HG03039 (cell line): ENCODE measurements around the gene DDX54.
"Not testable (repeated sequence)": the region's sequence is repeated elsewhere in the genome, so short reads cannot be mapped to it uniquely, and the experiment has no call there.

ENCODE experiments used
- ATAC-seq: cut with Tn5 transposase; IDR thresholded peaks from one replicate; pipeline ENCODE4 v1.9.1; 2021; ENCODE audit warnings: mild to moderate bottlenecking, moderate library complexity; ENCODE audit not compliant: unreplicated experiment

Gene DDX54

DNA sequence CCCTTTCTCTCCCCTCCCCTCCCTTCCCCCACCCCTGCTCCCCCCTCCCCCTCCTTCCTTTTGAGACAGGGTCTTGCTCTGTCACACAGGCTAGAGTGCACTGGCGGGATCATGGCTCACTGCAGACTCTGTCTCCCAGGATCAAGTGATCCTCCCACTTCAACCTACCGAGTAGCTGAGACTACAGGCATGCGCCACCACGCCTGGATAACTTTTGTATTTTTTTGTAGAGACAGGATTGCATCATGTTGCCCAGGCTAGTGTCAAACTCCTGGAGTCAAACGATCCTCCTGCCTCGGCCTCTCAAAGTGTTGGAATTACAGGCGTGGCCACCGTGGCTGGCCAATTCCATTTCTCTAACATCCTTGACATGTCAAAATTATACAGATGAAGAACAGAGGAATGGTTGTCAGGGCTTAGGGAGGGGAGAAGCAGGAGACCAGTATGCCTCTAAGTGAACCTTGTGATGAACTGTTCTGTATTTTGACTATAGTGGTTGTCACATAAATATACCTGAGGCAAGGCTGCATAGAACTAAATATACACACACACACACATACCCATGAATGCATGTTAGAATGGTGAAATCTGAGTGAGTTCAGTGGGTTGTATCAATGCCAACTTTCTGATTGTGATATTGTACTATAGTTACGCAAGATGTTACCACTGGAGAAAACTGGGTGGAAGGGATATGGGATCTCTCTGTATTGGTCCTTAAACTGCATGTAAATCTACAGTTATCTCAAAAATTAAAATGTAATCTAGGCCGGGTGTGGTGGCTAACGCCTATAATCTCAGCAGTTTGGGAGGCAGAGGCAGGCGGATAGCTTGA is 39.3 kb downstream of the DDX54 start:
- ATAC-seq, result no peak

DNA sequence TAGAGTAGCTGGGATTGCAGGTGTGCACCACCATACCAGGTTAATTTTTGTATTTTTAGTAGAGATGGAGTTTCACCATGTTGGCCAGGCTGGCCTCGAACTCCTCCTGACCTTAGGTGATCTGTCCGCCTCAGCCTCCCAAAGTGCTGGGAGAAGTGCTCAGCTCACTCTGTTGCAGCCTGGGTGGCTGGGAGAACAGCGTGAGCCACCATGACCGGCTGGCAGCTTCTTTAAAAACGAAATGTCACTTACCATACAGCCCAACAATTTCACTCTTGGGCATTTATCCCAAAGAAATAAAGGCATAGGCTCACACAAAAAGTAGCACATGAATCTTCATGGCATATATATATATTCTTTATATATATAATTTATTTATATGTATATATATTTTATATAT is 40.5 kb downstream of the DDX54 start:
- ATAC-seq, result no peak

DNA sequence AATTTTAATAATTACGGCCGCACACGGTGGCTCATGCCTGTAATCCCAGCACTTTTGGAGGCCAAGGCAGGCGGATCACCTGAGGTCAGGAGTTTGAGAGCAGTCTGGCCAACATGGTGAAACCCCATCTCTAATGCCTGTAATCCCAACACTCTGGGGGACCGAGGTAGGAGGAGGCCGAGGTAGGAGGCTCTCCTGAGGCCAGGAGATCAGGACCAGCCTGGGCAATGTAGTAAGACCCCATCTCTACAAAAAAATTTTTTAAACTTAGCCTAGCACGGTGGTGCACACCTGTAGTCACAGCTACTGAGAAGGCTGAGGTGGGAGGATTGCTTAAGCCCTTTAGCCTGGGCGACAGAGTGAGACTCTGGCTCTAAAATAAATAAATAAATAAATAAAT is 41.3 kb downstream of the DDX54 start:
- no peak for ATAC-seq

DNA sequence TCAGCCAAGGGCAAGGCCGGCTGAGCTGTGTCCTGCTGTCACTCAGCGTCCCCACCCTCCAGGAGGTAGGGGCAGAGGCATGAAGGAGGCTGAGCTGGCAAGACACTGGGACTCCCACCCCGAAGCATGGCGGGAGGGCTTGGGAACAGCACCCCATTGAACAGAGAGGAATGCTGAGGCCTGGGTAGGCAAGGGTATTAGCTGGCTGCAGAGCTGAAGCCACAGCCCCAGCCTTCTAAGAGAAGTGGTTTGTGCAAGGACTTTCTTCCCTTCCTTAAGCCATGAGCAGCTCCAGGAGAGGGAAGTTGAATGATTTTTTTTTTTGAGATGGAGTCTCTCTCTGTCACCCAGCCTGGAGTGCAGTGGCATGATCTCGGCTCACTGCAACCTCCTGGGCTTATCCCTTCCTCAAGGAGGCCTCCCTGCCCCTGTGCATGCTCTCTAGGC is 42.4 kb downstream of the DDX54 start:
- ATAC-seq, result no peak

DNA sequence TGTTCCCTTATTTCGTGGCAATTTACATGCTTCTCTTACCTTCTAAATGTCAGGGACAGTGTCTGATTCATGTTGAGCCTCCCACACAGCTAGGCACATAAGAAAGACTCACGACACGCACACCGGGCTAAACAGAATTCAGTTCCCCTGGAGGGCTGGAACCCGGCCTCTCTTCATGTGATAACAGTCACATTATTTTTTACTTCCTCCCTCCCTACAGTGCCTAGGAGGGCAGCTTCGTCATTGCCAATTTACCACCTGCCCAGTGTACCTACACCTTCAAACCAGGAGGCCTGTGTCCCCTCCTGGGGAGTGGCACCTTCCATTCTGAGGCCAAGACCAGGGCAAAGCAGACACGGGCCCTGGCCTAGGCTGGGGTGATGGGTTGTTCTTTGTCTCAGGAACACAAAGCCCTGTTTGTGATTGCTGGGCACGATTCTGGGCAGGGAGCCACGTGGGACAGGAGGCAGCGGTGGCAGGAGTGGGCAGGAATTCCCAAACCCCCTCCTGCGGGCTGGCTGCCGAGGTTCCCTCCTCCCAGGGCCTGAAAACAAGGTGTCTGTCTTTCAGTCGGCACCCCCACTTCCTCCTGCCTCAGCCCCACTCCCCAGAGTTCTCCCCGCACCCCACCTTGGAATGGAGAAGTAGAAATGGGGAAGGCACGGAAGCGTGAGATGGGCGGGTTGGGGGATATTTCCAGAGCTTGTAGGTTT is 42.9 kb downstream of the DDX54 start:
- no peak for ATAC-seq

DNA sequence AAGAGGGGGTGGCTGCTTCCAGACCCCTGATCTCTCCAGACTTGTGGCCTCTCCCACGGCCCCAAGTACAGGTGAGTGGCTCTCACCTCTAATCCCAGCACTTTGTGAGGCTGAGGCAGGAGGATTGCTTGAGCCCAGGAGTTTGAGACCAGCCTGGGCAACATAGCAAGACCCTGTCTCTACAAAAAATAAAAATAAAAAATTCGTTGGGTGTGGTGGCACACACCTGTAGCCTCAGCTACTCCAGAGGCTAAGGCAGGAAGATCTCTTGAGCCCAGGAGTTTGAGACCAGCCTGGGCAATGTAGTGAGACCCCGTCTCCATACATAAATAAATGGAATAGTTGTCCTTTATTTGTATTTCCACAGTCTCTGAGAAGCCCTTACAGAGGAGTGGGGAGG is 43.6 kb downstream of the DDX54 start:
- not testable (repeated sequence) for ATAC-seq

DNA sequence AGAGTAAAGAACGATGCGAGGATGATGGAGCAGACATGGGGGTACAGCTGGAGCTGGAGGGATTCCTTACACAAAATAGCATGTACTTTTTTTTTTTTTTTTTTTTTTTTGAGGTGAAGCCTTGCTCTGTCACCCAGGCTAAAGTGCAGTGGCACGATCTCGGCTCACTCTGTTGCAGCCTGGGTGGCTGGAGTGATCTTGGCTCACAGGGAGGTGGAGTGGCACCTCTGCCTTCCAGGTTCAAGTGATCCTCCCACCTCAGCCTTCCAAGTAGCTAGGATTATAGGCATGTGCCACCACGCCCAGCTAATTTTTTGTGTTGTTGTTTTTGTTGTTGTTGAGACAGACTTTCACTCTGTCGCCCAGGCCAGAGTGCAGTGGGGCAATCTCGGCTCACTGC is 44.6 kb downstream of the DDX54 start:
- ATAC-seq, result no peak

DNA sequence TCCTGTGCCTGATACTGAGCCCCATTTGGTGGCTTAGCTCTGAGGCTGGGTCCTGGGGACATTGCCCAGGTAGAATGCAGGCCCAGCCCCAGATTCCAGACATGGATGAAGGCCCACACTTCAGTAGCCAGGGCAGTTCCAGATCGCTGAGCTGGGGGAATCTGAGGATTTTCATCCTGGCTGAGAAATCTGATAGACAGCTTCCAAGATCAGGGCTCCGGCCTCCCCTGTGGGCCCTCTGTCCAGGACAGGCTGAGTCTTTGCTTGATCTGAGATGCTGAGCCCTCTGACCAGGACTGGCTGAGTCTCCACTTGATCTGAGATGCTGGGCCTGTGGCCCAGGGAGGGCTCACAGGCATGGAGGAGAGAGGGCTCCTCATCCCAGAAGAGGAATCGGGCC is 46.5 kb downstream of the DDX54 start:
- ATAC-seq, result no peak

DNA sequence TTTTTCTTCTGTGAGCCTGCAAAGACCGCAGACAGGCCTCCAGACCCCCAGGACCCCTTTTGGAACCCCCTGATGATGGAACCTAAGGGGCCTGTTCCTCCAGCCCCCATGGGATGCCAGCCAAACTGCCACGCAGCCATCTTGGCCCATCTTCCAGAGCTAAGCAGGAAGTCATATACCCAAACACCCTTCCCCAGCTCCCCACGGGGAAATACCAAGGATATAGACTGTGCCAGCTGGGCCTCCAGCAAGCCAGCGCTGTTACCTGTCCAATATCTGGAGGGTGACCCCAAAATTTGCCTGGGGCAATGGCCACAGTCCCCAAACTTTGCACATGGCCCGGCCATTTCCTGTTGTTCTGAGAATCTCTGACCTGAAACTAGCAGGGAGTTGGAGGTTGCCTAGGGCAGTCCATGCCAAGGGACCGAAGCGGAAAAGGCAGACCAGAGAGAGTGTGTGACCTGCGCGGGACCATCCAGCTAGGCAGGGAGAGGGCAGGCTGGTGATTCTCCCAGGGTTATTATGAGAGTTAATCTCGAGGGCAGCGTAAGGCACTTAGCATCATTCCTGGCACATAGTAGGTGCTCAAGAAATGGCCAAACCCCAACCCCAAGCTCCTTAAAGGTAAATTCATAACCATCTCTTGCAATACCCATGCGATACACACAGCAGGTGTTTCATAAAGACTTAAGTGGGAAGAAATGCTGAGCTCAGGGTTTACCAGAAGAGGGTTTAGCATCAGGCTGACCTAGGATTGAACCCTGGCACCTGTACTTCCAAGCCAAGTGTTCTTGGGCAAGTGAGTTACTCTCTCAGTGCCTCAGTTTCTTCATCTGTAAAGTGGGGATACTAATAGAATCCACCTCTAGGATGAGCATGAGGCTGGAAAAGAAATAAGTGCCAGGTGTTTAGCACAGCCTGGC is 47.2 kb downstream of the DDX54 start:
- no peak for ATAC-seq

DNA sequence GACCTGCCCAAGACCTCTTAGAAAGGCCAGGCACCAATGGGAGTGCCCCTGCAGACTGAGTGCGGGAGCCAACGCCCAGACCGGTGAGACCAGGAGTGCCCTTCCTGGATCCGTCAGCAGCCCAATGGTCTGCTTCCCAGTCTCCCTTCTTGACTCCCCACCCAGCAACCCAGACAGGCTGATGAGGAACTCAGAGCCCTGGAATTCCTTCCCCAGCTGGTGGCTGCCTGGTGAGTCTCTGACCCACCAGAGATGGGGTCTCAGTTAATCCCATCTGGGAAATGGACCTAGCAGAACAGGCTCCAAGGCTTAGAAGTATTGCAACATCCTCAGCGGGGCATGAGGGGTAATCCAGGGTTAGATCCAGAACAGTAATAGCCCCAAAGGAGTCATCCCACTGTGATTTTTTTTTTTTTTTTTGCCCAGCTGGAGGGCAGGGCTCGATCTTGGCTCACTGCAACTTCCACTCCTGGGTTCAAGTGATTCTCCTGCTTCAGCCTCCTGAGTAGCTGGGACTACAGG is 48.2 kb downstream of the DDX54 start:
- ATAC-seq, result no peak

DNA sequence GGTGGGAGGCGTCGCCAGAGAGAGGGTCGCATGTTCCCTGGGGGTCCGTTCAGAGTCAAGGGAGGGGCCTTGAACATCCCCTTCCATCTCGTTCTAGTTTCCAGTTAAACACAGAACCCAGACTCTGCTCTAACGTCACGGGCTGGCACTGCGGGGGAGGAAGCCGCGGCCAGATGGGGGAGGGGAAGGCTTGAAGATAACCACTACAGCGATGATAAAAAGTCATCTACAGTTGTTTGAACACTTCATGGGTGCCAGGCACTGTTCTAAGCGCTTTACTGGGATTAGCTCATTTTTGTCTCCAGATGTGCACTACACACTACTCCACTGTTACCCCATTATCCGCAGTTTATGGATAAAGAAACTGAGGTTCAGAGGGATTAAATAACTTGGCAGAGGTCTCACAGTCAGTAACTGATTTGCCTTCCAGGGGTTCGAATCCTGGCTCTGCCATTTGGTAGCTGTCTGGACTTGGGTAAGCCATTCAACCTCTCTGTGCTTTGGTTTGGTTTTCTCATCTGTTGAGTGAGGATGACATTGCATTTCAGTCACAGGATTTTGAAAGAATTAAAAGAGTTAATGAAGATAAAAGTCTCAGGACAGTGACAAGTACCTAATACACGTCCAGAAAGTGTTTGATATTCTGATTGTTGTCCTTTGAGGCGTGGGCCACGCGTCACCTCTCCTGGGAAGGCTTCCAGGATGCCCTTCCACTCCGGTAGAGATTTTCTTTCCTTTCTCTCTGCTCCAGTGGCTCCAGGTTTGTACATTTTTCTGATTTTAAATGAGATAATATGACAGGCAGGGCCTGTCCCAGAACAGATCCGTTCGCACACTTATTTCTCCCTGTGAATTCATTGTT is 48.9 kb downstream of the DDX54 start:
- no peak for ATAC-seq

DNA sequence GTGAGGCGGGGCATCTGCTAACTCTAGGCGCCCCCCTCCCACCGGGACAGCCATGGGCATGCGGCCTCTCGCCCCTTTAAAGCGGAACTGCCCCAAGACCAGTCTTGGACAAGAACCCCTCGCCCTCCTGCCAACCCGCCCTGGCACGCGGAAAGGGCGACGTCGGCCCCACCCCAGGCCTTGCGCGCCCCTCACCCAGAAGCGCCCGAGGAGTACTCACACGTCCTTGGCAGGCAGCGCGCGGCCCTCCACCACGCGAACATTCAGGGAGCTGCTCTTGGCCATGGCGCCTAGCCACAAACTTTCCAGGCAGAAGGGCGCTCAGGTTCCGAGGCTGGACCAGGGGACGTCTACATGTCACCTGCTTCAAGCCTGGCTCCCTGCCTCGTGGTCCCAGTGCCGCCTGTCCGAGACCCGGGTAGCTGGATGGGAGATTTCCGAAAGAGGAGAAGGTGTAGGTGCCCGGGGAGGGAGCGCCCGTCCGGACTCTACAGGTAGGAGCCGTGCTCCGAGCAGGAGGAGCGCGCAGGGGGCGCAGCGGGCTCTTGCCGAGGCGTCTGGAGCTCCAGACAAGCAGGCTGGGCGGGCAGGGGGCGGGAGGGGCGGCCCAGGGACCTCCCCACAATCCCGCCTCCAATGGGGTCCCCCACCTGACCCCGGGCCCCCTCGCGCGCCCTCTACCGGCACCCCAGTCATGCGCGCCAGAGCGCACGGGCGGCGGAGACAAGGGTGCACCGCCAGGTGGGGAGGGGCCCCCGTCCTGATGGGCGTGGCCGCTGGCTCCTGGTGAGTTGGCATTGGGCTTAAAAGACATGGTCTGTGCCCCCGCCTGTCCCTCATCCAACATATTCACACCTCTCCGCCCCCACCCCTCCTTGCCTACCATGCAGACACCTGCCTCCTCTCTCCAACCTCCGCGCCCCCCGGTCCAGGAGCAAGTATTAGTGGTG is 49.8 kb downstream of the DDX54 start, which contains the start of gene RASAL1:
Gene RASAL1 (minus strand): TSS at position 584 of the 950 bp plus-strand sequence. CDS start 299 bp downstream, at position 285.
- no peak for ATAC-seq

DNA sequence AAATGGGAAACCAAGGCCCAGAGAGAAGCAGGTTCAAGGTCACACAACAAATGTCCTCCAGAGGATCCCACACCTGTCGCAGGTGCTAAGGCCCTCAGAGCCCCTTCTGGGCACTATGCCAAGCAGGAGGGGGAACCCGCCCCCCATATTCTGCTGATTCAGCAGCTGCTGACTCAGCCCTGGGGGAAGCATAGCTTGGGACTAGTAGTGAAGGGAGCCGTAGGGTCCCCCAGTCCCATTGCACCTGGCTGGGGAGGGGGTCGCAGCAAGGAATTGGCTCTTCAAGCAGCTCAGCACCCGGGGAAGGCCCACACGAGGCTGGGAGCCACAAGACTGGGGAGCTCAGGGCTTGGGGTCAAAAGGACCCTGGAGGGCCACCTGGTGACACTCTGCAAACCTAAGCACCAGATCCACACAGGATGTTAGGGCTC is 50.7 kb downstream of the DDX54 start:
- ATAC-seq, result no peak

DNA sequence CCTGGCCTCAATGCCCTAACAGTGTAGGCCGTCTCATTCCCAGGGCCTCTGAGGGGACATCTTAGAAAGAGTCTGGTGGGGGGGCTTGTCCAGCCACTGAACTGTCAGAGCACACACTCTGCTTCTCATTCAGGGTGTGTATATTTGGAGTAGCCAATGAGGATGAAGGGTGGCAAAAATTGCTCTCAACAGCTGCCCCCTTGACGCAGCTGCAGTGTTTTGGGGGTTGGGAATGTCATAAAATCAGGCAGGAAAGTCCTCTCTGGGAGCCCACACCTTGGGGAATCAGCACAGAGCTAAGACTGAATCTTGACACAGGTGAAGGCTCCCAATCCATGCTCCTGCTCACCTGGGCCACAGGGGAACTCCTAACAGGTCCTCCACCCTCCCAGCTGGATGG is 51.2 kb downstream of the DDX54 start:
- ATAC-seq, result no peak

DNA sequence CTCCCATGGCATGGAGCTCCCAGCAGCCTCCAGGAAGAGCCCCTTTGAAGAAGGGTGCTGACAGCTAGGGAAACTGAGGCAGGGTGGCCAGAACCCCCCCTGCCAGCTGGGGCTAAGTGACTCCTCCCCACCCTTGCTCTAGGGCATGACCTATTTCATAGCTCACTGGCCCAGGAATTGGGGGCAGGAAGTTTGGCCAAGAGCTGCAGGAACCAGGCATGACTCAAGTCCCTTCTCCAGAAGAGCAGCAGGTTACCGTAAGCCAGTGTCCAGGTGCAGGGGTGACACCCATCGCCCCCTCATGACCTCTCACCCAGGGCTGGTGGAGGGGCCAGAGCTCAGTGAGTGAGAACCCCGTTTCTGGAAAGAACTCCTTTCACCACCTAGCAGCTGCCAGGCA is 51.6 kb downstream of the DDX54 start:
- ATAC-seq, result no peak

DNA sequence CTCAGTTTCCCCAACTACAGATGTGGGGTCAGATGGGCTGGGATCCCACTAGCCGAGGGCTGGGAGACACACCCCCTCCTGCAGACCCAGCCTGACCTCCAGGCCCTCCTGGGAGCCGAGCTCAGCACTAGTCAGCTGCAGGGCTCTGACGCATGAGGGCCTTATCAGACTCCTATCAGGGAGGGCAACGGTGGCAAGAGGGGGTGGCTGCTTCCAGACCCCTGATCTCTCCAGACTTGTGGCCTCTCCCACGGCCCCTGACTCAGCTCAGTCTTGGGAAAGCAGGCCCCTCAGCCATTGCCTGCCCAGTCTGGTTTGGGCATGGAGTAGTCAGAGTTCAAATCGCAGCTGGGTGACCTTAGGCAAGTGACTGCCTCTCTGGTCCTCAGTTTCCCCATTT is 52.2 kb downstream of the DDX54 start:
- no peak for ATAC-seq

DNA sequence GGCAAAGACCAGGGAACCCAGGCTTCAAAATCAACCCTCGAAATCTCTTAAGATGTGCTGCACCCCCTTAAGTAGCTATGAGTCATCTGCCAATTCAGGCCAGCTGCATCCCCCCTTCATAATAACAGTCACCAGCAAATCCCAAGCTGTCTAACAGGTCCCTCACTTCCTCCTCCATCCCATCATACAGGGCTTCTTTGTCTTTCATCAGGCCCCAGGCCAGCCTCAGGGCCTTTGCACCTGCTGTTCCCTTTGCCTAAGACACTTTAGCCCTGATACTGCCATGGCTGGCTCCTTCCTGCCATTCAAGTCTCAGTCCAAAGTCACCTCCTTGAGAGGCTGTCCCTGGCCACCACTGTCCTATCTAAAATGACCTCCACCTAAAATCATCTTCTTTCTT is 53.7 kb downstream of the DDX54 start:
- ATAC-seq, result no peak

DNA sequence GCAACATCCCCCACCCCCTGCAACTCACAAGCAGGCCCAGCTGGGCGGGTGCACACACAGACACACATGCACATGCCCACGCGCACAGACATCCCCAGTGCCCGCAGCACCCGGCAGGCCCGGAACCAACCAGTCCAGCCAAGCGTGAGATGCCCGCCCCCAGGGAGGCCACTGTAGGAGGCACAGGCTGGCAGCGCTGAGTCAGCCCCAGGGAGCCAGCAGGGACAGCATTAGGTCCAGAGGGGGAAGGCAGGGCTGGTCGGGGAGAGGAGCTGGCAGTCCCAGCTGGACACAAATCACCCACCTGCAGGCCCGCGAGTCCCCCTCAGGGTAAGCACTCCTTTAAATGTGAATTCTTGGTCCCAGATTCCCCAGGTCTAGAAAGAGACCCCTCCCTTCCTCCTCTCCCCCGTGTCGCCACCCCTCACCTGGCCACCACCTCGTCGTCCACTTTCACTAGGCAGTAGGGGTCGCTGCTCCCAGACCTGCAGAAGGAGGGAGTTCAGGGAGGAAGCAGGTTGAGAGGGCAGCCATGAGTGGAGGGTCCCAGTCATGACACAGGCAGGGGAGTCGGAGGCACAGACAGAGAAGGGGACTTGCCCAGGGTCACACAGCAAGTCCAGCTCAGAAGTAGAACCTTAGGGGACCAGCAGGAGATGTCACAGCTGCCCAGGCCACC is 54.7 kb downstream of the DDX54 start:
- ATAC-seq, result no peak
